SH-SY5Y (cell line): ENCODE data around the gene ADAMTS5.

Experiments
- GATA2 ChIP-seq: IDR thresholded peaks from 2 replicates; pipeline ENCODE4 v1.6.1; 2011; ENCODE audit warnings: mild to moderate bottlenecking, low read depth, low read length
- GATA3 ChIP-seq: IDR thresholded peaks from 2 replicates; pipeline ENCODE4 v1.6.1; 2011; ENCODE audit warnings: low read depth, mild to moderate bottlenecking, low read length, moderate library complexity

Gene ADAMTS5

GRCh38 chr21:26935977-26936376 is 30.9 kb downstream of the ADAMTS5 start:
- TF ChIP-seq GATA3 (no peak), GATA2 (no peak)

GRCh38 chr21:26934383-26934782 is 32.5 kb downstream of the ADAMTS5 start:
- TF ChIP-seq GATA2, result no peak

- TF ChIP-seq GATA2, result no peak; the same call in 1 of the 2 replicates
- TF ChIP-seq GATA3, result no peak
Observed at GRCh38 chr21:26933448-26933847, 33.4 kb downstream of the ADAMTS5 start.

DNA sequence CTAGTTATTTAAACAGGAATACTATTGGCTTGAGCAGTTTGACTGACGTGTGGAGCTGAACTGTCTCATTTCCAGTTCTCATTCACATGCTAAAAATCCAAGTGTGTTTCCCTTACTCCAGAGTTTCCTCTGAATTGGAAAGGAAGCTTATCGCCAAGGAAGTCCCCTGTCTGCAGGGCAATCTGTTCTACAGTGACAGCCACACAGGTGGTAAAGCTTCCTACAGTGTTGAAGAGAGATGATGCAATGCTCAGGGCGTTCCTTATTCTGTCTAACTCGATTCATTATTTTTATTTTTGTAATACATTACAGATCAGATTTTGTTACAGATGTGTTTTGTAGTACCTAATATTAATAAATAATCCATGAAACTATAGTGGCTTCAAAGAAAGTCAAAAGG is 41.3 kb downstream of the ADAMTS5 start:
- TF ChIP-seq GATA2 (no peak), GATA3 (no peak)

DNA sequence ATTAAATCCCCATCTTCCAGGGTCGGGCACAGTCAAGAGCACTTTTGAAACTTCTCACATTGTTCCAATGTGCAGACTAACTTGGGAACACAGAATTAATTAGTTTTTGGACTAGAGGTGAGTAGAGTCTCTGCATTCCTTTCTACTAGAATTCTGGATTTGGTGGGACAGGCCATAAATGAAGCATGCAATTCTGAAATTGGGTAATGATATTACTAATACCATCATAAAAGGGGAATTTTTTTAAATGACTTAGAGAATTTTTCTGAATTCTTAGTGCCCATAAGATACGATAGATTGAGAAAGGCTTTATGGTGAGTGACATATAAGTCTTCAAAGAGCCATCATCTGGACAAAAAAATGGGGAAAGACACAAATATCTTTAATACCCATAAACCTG is 41.8 kb downstream of the ADAMTS5 start:
- TF ChIP-seq GATA2, result no peak
- TF ChIP-seq GATA3, result no peak

DNA sequence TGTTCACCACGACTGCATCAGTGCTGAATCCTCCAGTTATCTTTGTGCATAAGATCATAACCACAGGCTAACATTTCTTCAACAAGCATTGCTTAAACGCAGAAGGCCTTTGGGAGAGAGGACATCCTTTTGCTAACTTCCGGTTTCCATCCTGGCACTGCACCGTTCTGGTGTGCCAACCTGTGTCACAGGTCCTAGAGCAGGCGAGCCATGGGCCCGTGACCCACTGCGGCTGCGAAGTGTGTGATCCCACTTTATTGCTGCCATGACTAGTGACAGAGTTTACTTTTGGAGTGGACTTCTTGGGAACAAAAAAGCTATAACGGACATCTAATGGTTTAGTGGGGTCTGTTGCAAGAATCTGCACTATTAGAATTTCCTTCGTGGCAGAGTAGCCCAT is 42.9 kb downstream of the ADAMTS5 start:
- TF ChIP-seq GATA2, result no peak

DNA sequence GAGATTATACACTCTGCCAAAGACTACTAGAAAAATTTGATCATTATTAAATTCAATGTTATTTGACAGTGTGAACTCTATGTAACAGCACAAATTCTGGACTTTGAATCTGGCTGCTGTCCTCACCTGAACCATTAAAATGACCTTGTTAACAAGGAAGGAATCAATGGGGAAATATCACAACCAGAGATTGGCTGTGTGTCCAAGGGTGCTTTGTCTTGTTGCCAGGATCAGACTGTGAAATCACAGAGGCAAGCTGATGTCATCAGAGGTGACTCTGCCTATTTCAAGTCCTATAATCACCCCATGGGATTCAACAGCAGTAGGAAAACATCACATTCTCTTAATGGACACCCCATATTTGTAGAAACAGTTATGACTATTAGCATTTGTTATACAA is 46.8 kb downstream of the ADAMTS5 start:
- TF ChIP-seq GATA2 (no peak), GATA3 (no peak)

GRCh38 chr21:26918323-26919079 is 48.4 kb downstream of the ADAMTS5 start:
- no peak for TF ChIP-seq GATA3
- no peak for TF ChIP-seq GATA2

GRCh38 chr21:26916799-26917198 is 50.1 kb downstream of the ADAMTS5 start:
- TF ChIP-seq GATA2 (no peak), GATA3 (no peak)

GRCh38 chr21:26914557-26914956 is 52.3 kb downstream of the ADAMTS5 start:
- TF ChIP-seq GATA2, result no peak
- TF ChIP-seq GATA3, result no peak

DNA sequence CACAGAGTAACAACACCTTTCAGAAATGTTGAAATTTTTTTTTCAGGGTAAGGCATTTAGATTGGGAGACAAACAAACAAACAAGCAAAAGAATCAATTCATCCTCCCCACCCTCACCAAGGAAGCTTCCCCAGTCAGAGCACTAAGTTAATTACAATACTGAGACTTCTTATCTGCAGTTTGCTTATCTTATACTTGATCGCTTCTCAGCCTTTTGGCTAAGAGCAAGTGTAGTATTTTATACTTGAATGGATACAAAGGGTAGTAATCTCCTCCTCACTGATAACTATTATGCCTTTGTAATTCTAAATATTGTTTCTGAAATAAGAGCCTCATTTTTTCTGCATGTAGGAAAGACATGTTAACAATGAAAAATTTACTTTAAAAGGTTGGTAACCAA is 54.4 kb downstream of the ADAMTS5 start:
- TF ChIP-seq GATA2 (no peak), GATA3 (no peak)

- TF ChIP-seq GATA3, result no peak
- no peak for TF ChIP-seq GATA2
Observed at GRCh38 chr21:26909972-26910371, 56.9 kb downstream of the ADAMTS5 start.

GRCh38 chr21:26900980-26901379 is 65.9 kb downstream of the ADAMTS5 start:
- TF ChIP-seq GATA2, result no peak
- TF ChIP-seq GATA3, result no peak

GRCh38 chr21:26892151-26892550 is 74.7 kb downstream of the ADAMTS5 start:
- TF ChIP-seq GATA3, result no peak
- TF ChIP-seq GATA2, result no peak

DNA sequence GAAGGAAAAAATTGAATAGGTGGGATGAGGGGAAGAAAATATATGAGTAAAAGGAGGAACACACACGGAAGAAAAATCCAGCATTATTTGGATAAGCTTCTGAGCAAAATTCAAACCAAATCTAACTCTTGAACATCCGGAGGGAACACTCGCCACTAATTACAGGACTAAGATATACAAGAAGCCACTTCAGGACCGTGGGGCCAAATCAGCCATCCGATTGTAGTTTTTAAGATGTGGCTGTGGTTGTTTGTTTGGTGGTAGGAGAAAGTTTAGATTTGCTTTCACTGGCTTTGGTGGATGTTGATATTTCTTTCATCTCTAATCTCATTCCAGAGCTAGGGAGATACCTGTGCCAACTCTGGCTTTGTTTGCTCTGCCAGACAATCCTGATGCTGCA is 78.0 kb downstream of the ADAMTS5 start:
- TF ChIP-seq GATA3, result no peak
- TF ChIP-seq GATA2, result no peak

- TF ChIP-seq GATA3, result no peak
- no peak for TF ChIP-seq GATA2
Observed at GRCh38 chr21:26888256-26888655, 78.6 kb downstream of the ADAMTS5 start.

- TF ChIP-seq GATA3 (no peak), GATA2 (peak; percentile 74)
Observed at GRCh38 chr21:26887251-26887650, 79.6 kb downstream of the ADAMTS5 start.
